ENCODE data around the gene IL3RA.

IL3RA gene

DNA sequence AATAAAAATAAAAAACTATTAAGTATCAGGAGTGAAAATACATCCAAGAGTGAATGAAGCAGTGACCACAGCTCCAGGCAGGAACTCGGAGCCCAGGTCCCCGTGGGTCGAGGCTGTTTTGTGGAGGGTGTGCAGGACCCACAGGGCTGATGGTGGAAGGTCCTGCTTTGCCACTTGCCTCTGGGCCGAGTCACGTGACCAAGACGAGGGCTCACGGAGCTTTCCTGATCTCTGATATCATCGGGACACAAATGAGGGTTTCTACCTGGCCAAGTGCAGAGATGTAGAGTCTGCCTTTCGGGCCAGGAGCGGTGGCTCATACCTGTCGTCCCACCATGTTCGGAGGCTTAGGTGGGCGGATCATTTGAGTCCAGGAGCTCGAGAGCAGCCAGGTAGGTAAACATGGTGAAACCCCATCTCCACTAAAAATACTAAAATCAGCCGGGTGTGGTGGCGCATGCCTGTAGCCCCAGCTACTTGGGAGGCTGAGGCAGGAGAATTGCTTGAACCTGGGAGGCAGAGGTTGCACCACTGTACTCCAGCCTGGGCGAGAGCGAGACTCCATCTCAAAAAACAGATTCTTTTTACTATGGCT, 48.2 kb downstream of the IL3RA start:
- DNase-seq (ENCODE audit: low read depth in 2 of 2): no peak

DNA sequence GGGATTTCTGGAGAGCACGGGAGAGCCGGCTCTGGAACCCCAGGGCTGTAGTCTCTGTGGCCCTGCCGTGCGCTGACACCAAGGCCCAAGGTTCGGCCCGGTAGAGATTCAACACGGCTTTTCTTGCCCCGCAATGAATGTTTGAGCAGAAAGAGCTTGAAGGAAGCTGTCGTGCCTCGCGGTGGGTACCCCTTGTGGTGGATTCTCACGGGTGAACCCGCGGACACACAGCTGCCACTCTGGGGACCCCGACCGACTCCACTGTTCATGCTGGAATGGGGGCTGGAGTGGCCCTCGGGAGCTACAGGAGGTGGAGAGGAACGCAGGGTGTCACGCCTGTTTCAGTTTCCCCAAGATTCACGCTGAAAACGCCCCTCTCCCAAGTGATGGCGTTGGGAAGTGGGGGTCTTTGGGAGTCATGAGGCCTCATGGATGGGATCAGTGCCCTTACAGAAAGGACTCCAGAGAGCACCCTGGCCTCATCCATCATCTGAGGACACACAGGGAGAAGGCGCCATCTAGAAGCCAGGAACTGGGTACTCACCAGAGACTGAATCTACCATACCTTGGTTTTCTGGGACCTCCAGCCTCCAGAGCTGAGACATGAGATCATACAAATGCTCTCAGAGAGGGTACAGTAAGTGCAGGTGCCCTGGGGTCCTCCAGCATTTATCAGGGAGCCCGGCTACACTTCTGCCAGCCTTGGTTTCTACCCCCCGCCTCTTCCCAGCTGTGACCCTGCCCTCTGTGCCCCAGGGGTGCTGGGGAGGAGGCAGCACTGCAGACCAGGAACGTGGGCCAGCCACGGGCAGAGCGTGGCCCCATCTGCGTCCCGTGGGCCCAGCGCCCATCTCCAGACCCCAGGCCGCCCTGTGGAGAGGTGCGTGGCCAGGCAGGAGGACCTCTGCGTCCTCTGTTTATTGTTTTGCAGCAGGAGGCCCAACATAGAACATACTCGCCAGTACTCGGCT, 49.0 kb downstream of the IL3RA start:
- DNase-seq (ENCODE audit: low read depth in 2 of 2): no peak

DNA sequence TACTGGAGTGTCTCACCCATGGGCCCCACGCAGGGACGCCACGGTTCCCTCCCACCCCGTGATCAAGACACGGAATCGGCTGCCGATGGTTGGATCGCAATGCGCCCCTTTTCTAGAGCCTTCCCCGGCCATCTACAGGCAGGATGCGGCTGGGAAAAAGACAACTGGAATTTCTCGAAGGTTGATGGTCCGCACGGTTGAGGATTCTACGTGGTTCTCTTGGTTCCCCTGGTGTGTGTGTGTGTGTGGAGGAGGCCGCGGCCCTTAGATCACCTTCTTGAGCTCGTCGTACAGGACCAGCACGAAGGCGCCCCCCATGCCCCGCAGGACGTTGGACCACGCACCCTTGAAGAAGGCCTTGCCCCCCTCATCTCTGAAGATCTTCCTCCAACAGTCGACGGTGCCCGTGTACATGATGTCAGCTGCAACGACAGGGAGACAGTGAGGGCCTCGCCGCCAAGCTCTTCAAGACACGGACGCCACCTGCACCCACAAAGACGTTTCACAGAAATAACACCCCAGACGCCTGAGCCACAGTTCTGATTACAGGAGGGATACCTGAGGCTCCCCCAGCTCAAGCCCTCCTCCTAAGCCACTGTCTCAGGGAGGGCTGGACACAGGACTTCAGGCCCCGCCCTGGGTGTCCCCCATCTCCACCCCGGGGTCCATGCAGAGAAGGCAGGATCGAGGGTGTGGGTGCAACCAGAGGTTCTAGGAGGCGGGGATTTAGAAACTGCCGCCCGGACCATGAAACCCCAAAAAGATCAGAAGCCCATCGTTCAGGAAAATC, 49.9 kb downstream of the IL3RA start:
- DNase-seq (ENCODE audit: low read depth in 2 of 2): no peak

DNA sequence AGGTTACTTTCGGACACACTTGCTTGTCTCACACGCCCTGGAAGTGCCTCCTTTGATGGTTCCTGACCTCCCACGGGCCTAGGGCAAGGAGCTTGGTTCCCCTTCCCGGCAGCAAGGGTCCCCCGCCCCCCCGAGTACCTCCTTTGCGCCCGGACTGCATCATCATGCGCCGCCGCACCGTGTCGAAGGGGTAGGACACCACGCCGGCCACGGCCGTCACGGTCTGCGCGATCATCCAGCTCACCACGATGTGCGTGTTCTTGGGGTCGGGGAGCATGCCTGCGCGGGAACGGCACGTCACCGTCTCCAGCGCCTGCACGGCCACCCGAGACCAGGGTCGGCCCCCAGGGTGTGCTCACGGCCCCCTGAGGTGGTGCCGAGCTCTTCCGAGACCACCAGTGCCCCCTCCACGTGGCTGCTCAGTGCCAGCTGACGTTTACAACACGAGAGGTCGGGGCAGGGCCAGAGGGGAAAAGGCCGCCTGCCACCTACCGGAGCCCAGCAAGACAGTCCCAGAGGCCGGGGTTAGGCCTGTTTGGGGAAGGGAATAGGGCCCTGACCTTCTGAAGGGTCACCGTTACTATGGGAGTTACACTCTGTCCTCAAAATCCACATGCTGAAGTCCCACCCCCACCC, 50.7 kb downstream of the IL3RA start:
- no peak for DNase-seq (ENCODE audit: low read depth in 2 of 2)

DNA sequence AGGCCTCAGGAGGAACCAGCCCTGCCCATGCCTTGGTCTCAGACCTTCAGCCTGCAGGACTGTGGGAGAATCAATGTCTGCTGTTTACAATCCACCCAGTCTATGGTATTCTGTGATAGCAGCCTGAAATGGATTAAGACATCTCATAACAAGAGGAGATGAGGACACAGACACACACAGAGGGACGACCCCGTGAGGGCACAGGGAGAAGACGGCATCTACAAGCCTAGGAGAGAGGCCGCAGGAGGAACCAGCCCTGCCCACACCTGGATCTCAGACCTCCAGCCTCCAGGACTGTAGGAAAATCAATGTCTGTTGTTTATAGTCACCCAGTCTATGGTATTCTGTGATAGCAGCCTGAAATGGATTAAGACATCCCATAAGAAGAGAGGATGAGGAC, 52.1 kb downstream of the IL3RA start:
- DNase-seq (ENCODE audit: low read depth in 2 of 2): no peak

DNA sequence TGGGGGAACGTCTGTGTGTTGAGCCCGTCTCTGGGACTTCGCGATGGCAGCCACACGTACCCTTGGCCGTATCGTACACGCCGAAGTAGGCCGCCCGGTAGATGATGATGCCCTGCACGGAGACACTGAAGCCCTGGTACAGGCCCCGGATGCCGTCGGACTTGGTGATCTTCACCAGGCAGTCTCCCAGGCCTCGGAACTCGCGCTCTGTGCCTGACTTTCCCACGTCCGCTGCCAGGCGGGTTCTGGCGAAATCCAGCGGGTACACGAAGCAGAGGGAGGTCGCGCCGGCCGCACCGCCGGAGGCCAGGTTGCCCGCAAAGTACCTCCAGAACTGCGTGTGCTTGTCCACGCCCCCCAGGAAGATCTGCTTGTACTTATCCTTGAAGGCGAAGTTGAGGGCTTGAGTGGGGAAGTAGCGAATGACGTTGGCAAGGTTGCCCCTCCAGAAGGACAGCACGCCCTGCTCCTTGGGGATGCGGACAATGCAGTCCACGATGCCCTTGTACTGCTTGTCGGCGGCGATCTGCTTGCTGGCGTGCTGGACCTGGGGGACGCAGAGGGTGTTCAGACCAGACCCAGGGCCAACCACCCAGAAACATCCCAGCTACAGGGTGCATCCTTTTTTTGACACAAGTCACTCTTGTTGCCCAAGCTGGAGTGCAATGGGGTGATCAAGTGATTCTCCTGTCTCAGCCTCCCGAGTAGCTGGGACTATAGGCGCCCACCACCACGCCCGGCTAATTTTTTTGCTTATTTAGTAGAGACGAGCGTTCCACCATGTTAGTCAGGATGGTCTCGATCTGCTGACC, 52.8 kb downstream of the IL3RA start:
- DNase-seq (ENCODE audit: low read depth in 2 of 2): no peak

DNA sequence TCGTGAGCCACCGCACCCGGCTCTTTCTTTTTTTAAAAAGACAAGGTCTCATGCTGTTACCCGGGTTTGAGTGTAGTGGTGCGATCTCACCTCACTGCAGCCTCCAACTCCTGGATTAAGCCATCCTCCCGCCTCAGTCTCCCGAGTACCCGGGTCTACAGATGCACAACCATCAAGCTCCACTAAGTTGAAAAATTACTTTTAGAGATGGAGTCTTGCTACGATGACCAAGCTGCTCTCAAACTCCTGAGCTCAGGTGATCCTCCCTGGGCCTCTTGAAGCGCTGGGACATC, 53.4 kb downstream of the IL3RA start:
- DNase-seq (ENCODE audit: low read depth in 2 of 2): no peak

DNA sequence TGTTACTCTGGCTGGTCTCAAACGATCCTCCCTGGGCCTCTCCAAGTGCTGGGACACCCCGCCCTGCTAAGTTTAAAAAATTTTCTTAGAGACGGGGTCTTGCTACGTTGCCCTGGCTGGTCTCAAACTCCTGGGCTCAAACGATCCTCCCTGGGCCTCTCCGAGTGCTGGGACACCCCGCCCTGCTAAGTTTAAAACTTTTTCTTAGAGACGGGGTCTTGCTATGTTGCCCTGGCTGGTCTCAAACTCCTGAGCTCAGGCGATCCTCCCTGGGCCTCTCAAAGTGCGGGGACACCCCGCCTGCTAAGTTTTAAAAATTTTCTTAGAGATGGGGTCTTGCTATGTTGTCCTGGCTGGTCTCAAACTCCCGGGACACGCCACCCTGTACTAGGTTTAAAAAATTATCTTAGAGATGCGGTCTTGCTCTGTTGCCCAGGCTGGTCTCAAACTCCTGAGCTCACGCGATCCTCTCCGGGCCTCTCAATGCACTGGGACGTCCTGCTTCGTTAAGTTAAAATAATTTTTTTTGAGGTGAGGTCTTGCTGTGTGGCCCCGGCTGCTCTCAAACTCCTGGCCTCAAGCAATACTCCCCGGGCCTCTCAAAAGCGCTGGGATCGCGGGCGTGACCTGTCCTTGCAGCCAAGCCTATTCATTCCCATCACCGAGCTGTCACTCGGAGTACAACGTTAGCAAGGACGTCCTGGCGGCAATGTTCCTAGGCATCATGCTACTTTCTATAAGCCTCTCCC, 54.2 kb downstream of the IL3RA start:
- DNase-seq (ENCODE audit: low read depth in 2 of 2): no peak

DNA sequence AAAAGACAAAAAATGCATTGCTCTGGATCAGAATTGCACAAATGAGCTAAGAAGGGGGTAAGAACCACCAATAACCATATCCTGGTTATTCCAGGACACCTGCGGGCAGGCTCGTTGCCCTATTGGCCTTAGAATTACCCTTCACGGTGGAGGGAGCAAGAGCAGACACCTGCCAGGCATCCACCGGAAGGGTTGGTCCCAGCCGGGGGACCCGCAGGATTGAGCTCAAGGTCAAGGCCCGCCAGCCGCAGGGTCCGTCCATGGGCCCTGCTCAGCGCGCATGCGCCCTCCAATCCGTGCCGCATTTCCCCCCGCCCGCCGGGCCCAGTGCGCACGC, 54.8 kb downstream of the IL3RA start:
- DNase-seq (ENCODE audit: low read depth in 2 of 2): no peak

DNA sequence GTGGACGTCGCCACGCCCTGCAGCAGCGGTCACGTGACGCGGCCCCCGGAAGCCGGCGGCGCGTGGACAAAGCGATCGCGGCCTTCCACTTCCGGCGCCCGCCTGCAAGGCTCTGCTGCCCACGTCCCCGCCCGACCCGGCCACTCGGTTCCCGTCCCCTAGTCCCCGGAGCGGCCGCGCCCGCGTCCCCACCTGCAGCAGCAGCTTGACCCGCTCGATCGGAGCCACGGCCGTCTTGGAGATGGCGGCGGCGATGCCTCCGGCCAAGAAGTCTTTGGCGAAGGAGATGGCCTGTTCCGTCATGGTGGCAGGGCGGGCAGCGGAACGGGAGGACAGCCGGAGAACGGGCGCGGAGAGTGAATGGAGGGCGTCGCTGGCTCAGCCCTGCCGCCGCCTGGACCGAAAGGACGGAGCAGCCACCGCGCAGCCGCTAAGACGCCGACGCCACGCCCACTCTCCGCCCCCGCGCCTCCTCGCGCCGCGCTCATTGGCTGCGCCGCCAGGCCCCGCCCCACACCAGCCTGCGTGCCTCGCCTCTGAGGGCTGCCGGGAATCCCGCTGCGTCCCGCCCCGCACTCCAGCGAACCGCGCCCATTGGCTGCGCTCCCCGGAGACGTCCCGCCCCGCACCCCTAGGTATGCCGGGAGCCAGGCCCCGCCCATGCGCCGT, 55.3 kb downstream of the IL3RA start, which contains the start of gene SLC25A6:
SLC25A6 (minus strand) TSS at position 407 of the 669 bp plus-strand sequence; CDS start at position 303, 104 bp downstream.
- peak; percentile 99 to 100 for DNase-seq (ENCODE audit: low read depth in 2 of 2)

DNA sequence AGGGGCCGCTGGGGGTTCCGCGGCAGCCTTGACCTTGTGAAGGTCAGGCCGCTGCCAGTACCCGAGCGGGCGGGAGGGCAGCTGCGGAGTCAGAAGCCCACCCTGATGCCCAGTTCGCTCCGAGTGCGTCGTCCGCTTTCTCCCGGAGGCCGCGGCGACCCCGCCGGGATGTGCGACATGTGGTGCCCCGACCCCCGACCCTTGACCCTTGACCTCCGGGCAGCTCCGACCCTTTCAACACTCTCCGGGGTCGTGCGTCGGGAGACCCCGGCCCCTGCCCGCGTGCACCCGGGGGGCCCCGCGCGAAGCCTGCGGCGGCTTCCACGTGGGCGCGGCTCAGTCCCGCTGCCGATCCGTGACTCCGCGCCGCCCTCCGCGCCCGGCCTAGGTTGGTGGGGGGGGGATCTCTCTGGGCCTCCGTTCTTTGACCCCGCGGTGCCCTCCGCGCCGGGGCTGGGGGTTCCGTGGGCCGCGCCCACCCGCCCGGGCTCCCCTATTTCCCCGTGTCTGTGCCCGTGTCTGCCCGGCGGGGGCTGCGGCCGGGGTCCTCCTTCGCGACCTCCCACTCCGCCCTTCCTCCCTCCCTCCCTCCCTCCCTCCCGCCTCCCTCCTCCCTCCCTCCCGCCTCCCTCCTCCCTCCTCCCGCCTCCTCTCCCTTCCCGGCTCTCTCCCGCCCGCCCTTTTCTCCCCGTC, 55.9 kb downstream of the IL3RA start:
- no peak for DNase-seq (ENCODE audit: low read depth in 2 of 2)

DNA sequence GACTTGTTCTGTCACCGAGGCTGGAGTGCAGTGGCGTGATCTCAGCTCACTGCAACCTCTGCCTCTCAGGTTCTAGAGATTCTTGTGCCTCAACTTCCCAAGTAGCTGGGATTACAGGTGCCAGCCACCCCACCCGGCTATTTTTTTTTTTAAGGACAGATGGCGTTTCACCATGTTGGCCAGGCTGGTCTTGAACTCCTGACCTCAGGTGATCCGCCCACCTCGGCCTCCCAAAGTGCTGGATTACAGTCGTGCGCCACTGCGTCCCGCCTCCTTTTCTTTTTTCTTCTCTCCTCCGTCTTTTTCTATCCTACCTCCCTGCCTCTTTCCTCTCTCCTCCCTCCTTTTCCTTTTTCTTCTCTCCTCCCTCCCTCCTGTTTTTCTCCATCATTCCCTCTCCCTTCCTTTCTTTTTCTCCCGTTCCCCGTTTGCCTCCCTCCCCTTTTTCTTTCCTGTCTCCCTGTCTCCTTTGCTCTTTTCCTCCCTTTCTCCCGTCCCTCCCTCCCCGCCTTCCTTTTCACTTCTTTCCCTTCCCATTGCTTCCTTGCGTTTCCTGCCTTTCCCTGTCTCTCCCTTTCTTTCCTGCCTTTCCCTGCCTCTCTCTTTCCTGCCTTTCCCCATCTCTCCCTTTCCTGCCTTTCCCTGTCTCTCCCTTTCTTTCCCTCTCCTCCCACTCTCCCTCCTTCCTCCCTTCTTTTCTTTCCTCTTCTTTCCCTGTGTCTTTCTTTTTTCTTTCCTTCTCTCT, 57.5 kb downstream of the IL3RA start:
- no peak for DNase-seq (ENCODE audit: low read depth in 2 of 2)

DNA sequence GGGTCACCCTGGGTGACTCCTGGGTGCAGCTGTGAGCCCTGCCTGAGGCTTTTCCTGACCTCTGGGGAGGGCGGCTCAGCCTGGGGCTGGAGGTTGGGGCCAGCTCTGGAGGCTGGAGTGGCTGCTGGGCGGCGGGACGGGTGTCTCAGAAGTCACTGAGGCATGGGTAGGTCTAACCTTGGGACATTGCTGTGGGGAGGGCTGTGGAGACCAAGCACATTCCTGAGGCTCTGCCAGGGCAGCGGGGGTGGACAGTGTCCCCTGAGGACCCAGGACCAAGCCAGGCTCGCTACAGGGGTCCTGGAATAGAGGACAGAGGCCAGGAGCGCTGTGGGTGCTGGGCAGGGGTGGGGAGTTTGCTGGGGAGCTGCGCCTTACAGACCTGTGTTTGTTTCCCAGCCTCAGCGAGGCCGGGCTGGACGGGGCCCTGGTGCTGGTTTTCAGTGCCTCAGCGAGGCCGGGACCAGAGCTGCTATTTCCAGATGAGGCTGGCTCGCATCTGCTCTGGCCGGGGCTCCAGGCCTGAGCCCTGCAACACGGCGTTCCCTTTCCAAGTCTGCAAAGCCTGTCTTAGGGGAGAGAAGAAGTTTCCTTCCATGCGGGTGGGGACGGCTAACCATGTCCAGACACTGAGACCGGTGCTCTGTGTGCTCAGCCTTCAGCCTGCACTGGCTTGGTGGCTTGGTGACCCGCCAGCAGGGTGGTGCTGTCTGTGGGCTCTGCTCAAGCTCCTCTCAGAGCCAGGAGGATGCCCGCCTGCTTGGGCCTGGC, 58.3 kb downstream of the IL3RA start:
- no peak for DNase-seq (ENCODE audit: low read depth in 2 of 2)

DNA sequence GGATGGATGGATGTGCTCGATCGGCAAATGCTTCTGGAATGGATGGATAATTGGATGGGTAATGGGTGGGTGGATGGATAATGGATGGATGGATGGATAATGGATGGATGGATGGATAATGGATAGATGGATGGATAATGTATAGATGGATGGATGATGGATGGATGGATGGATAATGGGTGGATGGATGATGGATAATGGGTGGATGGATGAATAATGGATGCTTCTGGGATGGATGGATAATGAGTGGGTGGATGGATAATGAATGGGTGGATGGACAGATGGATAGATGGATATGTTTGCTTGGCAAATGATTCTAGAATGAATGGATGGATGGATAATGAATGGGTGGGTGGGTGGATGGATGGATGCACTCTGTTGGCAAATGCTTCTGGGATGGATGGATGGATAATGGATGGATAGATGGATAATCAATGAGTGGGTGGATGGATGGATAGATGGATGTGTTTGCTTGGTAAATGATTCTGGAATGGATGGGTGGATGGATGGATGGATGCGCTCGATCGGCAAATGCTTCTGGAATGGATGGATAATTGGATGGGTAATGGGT, 59.1 kb downstream of the IL3RA start:
- DNase-seq (ENCODE audit: low read depth in 2 of 2): no peak

DNA sequence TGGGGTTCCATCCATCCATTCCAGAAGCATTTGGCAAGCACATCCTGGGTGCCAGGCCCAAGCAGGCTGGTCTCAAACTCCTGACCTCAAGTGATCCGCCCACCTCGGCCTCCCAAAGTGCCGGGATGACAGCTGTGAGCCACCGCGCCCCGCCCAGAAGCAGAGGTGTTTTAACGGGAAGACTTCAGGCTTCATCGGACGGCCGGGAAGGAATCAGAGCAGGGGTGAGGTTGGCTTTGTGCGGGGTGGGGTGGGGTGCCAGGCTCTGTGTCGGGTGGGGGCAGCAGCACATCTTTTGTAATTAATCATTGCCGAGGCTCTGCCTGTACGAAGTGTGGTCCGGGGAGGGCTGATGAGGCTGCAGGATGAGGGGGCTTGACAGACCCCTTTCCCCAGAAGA, 60.4 kb downstream of the IL3RA start:
- no peak for DNase-seq (ENCODE audit: low read depth in 2 of 2)

DNA sequence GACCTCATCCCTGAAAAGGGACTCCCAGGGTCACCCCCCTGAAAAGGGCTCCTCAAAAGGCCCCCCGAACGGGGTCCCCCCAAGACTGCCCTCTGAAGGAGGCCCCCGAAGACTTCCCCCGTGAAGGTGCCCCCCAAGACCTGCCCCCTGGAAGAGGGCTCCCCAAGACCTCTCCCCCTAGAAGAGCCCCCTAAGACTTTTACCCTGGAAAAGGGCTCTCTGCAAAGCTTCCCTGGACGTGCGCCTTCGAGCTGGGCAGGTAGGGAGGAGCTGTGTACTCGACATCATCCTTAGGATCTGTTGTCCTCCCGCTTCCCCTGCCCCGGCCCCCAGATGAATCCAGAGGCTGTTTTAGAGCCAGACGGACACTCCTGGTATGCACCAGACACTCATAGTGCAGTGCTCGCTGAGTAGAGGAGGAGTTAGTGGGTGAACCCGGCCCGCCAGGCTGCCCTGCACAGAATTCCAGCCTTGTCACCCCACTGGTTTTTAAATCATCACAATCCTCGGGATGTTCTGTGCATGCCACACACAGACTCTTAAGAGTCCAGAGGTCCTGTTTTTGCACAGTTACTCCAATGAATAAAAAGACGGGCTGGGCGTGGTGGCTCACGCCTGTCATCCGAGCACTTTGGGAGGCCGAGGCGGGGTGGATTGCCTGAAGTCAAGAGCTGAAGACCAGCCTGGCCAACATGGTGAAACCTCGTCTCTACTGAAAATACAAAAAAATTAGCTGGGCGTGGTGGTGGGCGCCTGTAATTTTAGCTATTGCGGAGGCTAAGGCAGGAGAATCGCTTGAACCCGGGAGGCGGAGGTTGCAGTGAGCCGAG, 61.1 kb downstream of the IL3RA start:
- DNase-seq (ENCODE audit: low read depth in 2 of 2): no peak
